Esophagus (tissue), 2 donors: ENCODE results near the gene N4BP2. TPM values are rescaled to one million over a fixed set of nuclear protein-coding genes. Genes with fewer than 3 reads are reported as not detected.
"Not testable (repeated sequence)": the region's sequence is repeated elsewhere in the genome, so short reads cannot be mapped to it uniquely, and the experiment has no call there.

Source experiments
- H3K27ac ChIP-seq, 2 donors: one replicate each; pipeline ENCODE4 v1.5.1; 2013; ENCODE audit warnings: low read depth in 2 of 2, mild to moderate bottlenecking in 2 of 2, inconsistent platforms in 1 of 2, low read length in 1 of 2, moderate library complexity in 1 of 2
- H3K27me3 ChIP-seq, 2 donors: one replicate each; pipeline ENCODE4 v1.6.1; 2013; ENCODE audit warnings: low read length in 2 of 2, control low read depth in 1 of 2, mild to moderate bottlenecking in 1 of 2; ENCODE audit not compliant: insufficient read depth in 2 of 2, control insufficient read depth in 1 of 2
- H3K36me3 ChIP-seq, 2 donors: one replicate each; pipeline ENCODE4 v1.6.1; 2013; ENCODE audit warnings: low read length in 1 of 2; ENCODE audit not compliant: control insufficient read depth in 2 of 2, insufficient read depth in 2 of 2
- H3K4me1 ChIP-seq, 2 donors: one replicate each; pipeline ENCODE4 v1.6.1; 2013; ENCODE audit warnings: low read length in 1 of 2; ENCODE audit not compliant: control insufficient read depth in 2 of 2, insufficient read depth in 2 of 2
- H3K4me3 ChIP-seq, 2 donors: one replicate each; pipeline ENCODE4 v1.5.1; 2013; ENCODE audit warnings: low read length in 2 of 2, mild to moderate bottlenecking in 2 of 2, low read depth in 1 of 2, moderate library complexity in 1 of 2
- H3K9me3 ChIP-seq, 2 donors: one replicate each; pipeline ENCODE4 v1.6.1; 2013; ENCODE audit warnings: mild to moderate bottlenecking in 2 of 2, low read depth in 1 of 2, low read length in 1 of 2, moderate library complexity in 1 of 2; ENCODE audit not compliant: control insufficient read depth in 2 of 2, insufficient read depth in 1 of 2
- WGBS, 2 donors: extraction: QIAGEN DNeasy Blood & Tissue Kit; methylation state at CpG; one replicate each; pipeline ENCODE4 v1.1.7; 2013; 5-methylcytosine and 5-hydroxymethylcytosine counted together
- polyA plus RNA-seq, 2 donors: library from polyadenylated mRNA; stranded (reverse); fragments of 200-250 nt; gene quantifications; one replicate each; pipeline ENCODE4 v1.2.3, GENCODE V29; 2013
- donor health status: healthy with polysubstance abuse.
- donor health status: Bipolar disorder and iron deficiency.

N4BP2 gene
- polyA plus RNA-seq, 2 donors: 1.2 to 1.8 TPM

- Histone ChIP-seq H3K36me3 (no peaks in the 10 kb centered on the region), H3K27me3 (no peaks in the 10 kb centered on the region)
- 89 to 91% methylated on average over 3 of the region's 3 CpGs for WGBS, 2 donors
These were observed 10.0 kb downstream of the N4BP2 start for GRCh38 chr4:40066651-40067050.

DNA sequence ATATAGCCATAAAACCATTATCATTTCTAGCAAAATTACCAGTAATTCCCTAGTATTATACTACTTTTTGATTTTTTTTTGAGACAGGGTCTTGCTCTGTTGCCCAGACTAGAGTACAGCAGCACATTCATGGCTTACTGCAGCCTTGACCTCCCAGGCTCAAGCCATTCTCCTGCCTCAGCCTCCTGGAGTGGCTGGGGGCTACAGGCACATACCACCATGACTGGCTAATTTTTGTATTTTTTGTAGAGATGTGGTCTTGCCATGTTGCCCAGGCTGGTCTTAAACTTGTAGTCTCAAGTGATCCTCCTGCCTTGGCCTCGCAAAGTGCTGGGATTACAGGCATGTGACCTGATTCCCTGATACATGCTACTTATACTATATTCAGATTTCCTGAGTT is 13.7 kb downstream of the N4BP2 start:
- Histone ChIP-seq H3K4me1 (no peaks in the 10 kb centered on the region), H3K27ac (no peak overlapping the region), H3K27me3 (no peaks in the 10 kb centered on the region), H3K9me3 (no peaks in the 10 kb centered on the region), H3K36me3 (no peaks in the 10 kb centered on the region), H3K4me3 (no peak overlapping the region)
- 92 to 98% methylated on average over 1 of the region's 1 CpG for WGBS, 2 donors

More at GRCh38 chr4:40066651-40067050, 10.0 kb downstream of the N4BP2 start:
- Histone ChIP-seq H3K4me1 (no peaks in the 10 kb centered on the region), H3K27ac (no peak overlapping the region), H3K4me3 (no peak overlapping the region), H3K9me3 (no peaks in the 10 kb centered on the region)

DNA sequence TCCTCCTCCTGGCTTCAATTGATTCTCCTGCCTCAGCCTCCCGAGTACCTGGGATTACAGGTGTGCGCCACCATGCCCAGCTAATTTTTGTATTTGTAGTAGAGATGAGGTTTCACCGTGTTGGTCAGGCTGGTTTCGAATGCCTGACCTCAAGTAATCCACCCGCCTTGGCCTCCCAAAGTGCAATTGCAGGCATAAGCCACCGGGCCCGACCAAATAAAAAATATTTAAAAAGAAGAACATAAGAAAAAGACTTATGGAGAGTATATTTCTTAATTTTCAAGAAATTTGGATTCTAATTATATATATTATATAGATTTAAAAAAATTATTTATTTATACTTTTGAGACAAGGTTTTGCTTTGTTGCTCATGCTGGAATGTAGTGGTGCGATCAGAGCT is 29.8 kb downstream of the N4BP2 start:
- 98 to 99% methylated on average over 8 of the region's 8 CpGs for WGBS, 2 donors

GRCh38 chr4:40087799-40088366 is 31.2 kb downstream of the N4BP2 start:
- Histone ChIP-seq H3K27ac (no peak overlapping the region), H3K9me3 (no peaks in the 10 kb centered on the region), H3K36me3 (no peaks in the 10 kb centered on the region), H3K4me1 (no peaks in the 10 kb centered on the region), H3K4me3 (no peak overlapping the region), H3K27me3 (no peaks in the 10 kb centered on the region)
- WGBS, 2 donors: 85 to 93% methylated on average over 10 of the region's 10 CpGs

More for the DNA sequence above, 29.8 kb downstream of the N4BP2 start:
- Histone ChIP-seq H3K36me3 (no peaks in the 10 kb centered on the region), H3K27ac (no peak overlapping the region), H3K4me3 (no peak overlapping the region), H3K4me1 (no peaks in the 10 kb centered on the region), H3K27me3 (no peaks in the 10 kb centered on the region), H3K9me3 (no peaks in the 10 kb centered on the region)

DNA sequence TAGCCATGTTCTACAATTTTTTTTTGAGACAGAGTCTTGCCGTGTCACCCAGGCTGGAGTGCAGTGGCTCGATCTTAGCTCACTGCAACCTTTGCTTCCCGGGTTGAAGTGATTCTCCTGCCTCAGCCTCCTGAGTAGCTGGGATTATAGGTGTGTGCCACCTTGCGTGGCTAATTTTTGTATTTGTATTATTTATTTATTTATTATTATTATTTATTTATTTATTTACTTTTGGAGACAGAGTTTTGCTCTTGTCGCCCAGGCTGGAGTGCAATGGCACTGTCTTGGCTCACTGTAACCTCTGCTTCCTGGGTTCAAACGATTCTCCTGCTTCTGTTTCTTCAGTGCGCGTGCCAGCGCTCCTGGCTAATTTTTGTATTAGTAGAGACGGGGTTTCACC is 36.8 kb downstream of the N4BP2 start:
- 98% methylated on average over 10 of the region's 10 CpGs for WGBS, 2 donors

DNA sequence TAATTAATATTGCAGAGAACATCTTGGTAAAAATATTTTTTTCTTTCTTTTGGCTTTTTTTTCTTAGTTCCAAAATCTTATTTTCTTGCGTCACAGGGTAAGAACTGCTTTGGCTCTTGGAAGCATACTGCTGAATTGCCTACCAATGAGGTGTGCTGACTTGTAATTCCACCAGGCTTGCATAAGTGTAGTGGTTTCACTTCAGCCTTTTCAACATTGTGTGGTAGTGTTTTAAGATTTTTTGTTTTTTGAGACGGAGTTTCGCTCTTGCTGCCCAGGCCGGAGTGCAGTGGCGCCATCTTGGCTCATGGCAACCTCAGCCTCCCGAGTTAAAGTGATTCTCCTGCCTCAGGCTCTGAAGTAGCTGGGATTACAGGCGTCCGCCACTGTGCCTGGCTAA is 42.4 kb downstream of the N4BP2 start:
- no peaks in the 10 kb centered on the region for H3K9me3 ChIP-seq
- 94 to 97% methylated on average over 8 of the region's 8 CpGs for WGBS, 2 donors

More for the DNA sequence above, 36.8 kb downstream of the N4BP2 start:
- not testable (repeated sequence) for H3K27me3 ChIP-seq, H3K4me1 ChIP-seq, H3K4me3 ChIP-seq, H3K36me3 ChIP-seq, H3K9me3 ChIP-seq, H3K27ac ChIP-seq

GRCh38 chr4:40107150-40107549 is 50.5 kb downstream of the N4BP2 start:
- H3K36me3 ChIP-seq, H3K9me3 ChIP-seq, H3K4me3 ChIP-seq, H3K27me3 ChIP-seq, H3K4me1 ChIP-seq, H3K27ac ChIP-seq: not testable (repeated sequence)
- 98 to 99% methylated on average over 4 of the region's 4 CpGs for WGBS, 2 donors

More for the DNA sequence above, 42.4 kb downstream of the N4BP2 start:
- no peak overlapping the region for H3K4me3 ChIP-seq
- H3K27me3 ChIP-seq: no peaks in the 10 kb centered on the region
- no peaks in the 10 kb centered on the region for H3K4me1 ChIP-seq
- no peak overlapping the region for H3K27ac ChIP-seq
- peaks cover 0 to 4% of the 10 kb centered on the region in 2 donors for H3K36me3 ChIP-seq

DNA sequence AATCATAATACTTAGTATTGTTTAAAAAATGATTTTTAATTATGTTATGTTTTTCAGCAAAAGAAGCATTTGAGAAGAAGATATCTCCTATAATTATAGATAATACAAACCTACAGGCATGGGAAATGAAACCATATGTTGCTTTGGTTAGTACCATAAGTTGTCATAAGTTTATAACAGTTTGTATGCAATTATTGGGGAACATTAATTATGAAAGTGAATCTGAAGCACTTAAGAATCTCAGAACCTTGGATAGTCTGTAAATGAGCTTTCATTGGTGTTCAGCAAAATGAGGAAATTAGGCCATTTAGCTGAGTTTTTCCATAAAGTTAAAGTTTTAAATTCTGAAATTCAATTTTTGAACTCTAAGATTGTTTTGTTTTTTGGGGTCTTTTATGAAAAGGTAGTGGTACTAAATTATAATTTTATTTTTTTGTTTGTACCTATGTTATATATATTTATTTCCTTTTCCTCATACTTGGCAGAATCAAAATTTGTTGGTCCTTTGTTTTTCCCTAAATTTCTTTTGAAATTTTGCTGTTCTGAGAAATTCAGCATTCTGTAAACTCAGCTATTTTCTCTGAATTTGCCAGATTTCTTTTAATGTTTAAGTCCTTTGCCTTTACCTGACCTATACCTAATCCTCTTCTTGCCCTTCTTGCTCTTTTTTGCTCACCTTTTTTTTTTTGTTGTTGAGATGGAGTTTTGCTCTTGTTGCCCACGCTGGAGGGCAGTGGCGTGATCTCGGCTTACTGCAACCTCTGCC is 55.6 kb downstream of the N4BP2 start:
- H3K27me3 ChIP-seq: no peaks in the 10 kb centered on the region
- WGBS, 2 donors: 97 to 100% methylated on average over 3 of the region's 3 CpGs
- no peaks in the 10 kb centered on the region for H3K9me3 ChIP-seq
- H3K36me3 ChIP-seq: peaks cover 0 to 2% of the 10 kb centered on the region in 2 donors
- H3K4me3 ChIP-seq: no peak overlapping the region
- H3K27ac ChIP-seq: no peak overlapping the region
- H3K4me1 ChIP-seq: no peaks in the 10 kb centered on the region

- Histone ChIP-seq H3K36me3 (no peaks in the 10 kb centered on the region), H3K4me3 (no peak overlapping the region), H3K27ac (no peak overlapping the region), H3K4me1 (no peaks in the 10 kb centered on the region), H3K9me3 (no peaks in the 10 kb centered on the region), H3K27me3 (no peaks in the 10 kb centered on the region)
- WGBS, 2 donors: 92 to 100% methylated on average over 1 of the region's 1 CpG
These were observed 57.6 kb downstream of the N4BP2 start for GRCh38 chr4:40114206-40114605.

- no peaks in the 10 kb centered on the region for H3K36me3 ChIP-seq
- H3K4me1 ChIP-seq: no peaks in the 10 kb centered on the region
- H3K9me3 ChIP-seq: no peaks in the 10 kb centered on the region
- no peak overlapping the region for H3K27ac ChIP-seq
- H3K27me3 ChIP-seq: no peaks in the 10 kb centered on the region
- 82 to 91% methylated on average over 1 of the region's 1 CpG for WGBS, 2 donors
- H3K4me3 ChIP-seq: no peak overlapping the region
These were observed 62.2 kb downstream of the N4BP2 start for GRCh38 chr4:40118861-40119260.
